ENCODE data around the gene MYO9B.

- no peak for TF ChIP-seq REST (IDR thresholded peaks at IDR 0.05; ENCODE audit: insufficient read depth in 1 of 2, low read depth in 2 of 2, low read length in 1 of 2)
- TF ChIP-seq CTCF (IDR thresholded peaks at IDR 0.05), result no peak
- no peak for TF ChIP-seq POLR2AphosphoS5 (IDR thresholded peaks at IDR 0.05; ENCODE audit: low read depth, low read length)
- TF ChIP-seq TCF7L2 (IDR thresholded peaks at IDR 0.05; ENCODE audit: low read depth, low read length), result no peak
Observed at GRCh38 chr19:17159466-17160393, 84.2 kb downstream of the MYO9B start.

Data from Panc1 (cell line).